ENCODE data around the gene ZNF239.

ZNF239 gene

DNA sequence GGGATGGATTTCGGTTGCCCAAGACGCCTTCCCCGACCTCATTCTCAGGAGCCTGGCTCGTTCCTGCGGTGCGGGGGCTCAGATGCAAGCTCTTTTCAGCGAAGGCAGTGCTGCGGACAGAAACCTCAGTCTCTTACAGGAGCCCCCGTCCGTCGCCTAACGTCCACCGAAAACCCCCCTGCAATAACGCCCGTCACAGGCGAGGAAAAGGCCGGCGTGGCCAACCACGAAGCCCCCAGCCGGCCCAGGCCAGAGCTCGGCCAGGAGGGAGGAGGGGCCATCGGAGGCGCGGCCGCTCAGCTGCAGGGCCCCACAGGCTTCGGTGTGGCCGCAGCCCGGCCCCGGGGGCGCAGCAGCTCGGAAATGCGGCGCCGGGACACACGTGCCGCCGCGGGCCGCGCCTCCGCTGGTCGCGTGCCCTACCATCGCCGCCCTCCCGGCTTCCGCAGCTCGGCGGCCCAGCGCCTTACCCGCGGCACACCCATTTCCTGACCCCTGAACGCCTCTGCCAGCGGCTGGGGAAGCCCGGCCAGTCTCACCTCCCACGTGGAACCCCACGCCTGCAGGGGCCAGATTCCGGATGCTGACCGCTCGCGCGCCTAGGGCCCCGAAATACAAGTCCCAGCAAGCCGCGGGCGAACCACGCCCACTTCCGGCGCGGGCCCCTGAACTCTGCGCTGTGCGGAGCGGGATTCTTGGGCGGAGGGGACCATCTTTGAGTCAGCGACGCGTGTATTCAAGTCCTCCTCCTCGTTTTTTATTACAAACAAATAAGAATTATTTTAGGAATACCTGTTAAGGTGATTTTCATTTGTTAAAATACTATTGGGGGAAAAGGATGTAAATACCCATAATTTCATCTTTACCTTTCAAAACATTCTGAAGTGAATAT, at the start of gene ZNF239:
Gene ZNF239 (minus strand): TSS at position 616 of the 892 bp plus-strand sequence. CDS start 16,537 bp downstream, outside the sequence.
- no peak within 1 kb of the TSS for H3K27ac ChIP-seq (ENCODE audit: low read length)
- no peak for DNase-seq

DNA sequence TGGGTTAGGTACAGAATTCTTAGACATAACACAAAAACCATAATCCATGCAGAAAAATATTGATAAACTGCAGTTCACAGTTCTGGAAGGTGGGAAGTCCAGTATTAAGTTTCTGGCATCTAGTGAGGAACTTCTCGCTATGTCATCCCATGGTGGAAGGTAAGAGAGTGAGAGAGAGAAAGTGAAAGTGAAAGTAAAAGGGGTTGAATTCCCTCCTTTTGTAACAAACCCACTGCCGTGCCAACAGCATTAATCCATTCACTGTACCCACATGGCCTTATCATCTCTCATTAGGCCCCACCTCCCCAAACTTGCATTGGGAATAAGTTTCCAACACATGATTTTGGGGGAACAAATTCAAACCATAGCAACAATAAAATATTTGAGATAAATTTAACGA, 48.9 kb upstream of the ZNF239 start:
- Histone ChIP-seq H3K9ac (ENCODE audit: low read depth, low read length) (peak overlapping the region; percentile 61), H4K20me1 (ENCODE audit: insufficient read depth, low read length) (no peaks in the 10 kb centered on the region), H3K4me3 (ENCODE audit: low read depth in 1 of 2, low read length in 2 of 2) (peak overlapping the region; percentile 34 to 57; a peak in 3 of 4 replicates), H3K27me3 (ENCODE audit: insufficient read depth, low read length, poor library complexity) (no peaks in the 10 kb centered on the region), H3K4me1 (ENCODE audit: insufficient read depth, low read length) (peaks cover 39% of the 10 kb centered on the region), H3K9me3 (ENCODE audit: insufficient read depth, low read length, severe bottlenecking) (no peaks in the 10 kb centered on the region), H2AFZ (ENCODE audit: low read depth, low read length) (peak overlapping the region; percentile 73), H3K79me2 (ENCODE audit: insufficient read depth, low read length) (peaks cover 31% of the 10 kb centered on the region), H3K27ac (ENCODE audit: low read length) (peak overlapping the region; percentile 89), H3K36me3 (ENCODE audit: insufficient read depth, low read length) (peaks cover 6% of the 10 kb centered on the region; the same call in 1 of the 2 replicates), H3K4me2 (ENCODE audit: insufficient read depth, low read length) (peak overlapping the region; percentile 70)
- ATAC-seq (ENCODE audit: insufficient read depth, low read depth) (peak; percentile 94), DNase-seq (peak; percentile 75)
- TF ChIP-seq CTCF (IDR thresholded peaks at IDR 0.05; ENCODE audit: borderline replicate concordance, extremely low read depth, low read length, poor library complexity, severe bottlenecking) (no peak), EZH2 (IDR thresholded peaks at IDR 0.05; ENCODE audit: borderline replicate concordance, low read depth, low read length, severe bottlenecking) (no peak)

More for the DNA sequence above, at the start of gene ZNF239:
- H3K9me3 ChIP-seq (ENCODE audit: insufficient read depth, low read length, severe bottlenecking): peaks cover 6% of the 10 kb centered on the region
- H3K4me3 ChIP-seq (ENCODE audit: low read depth in 1 of 2, low read length in 2 of 2): no peak within 1 kb of the TSS
- H3K36me3 ChIP-seq (ENCODE audit: insufficient read depth, low read length): no peaks in the 10 kb centered on the region
- no peaks in the 10 kb centered on the region for H3K27me3 ChIP-seq (ENCODE audit: insufficient read depth, low read length, poor library complexity)
- H3K4me1 ChIP-seq (ENCODE audit: insufficient read depth, low read length): peaks cover 6% of the 10 kb centered on the region
- TF ChIP-seq CTCF (IDR thresholded peaks at IDR 0.05; ENCODE audit: borderline replicate concordance, extremely low read depth, low read length, poor library complexity, severe bottlenecking) (no peak), EZH2 (IDR thresholded peaks at IDR 0.05; ENCODE audit: borderline replicate concordance, low read depth, low read length, severe bottlenecking) (no peak)
- H2AFZ ChIP-seq (ENCODE audit: low read depth, low read length): no peak within 1 kb of the TSS
- no peak for ATAC-seq (ENCODE audit: insufficient read depth, low read depth)
- H4K20me1 ChIP-seq (ENCODE audit: insufficient read depth, low read length): no peaks in the 10 kb centered on the region
- no peaks in the 10 kb centered on the region for H3K79me2 ChIP-seq (ENCODE audit: insufficient read depth, low read length)
- no peak within 1 kb of the TSS for H3K9ac ChIP-seq (ENCODE audit: low read depth, low read length)
- no peak within 1 kb of the TSS for H3K4me2 ChIP-seq (ENCODE audit: insufficient read depth, low read length)

GRCh38 chr10:43622038-43622437, 47.6 kb upstream of the ZNF239 start:
- Histone ChIP-seq H2AFZ (ENCODE audit: low read depth, low read length) (peak overlapping the region; percentile 12; the same call in 1 of the 2 replicates), H3K4me2 (ENCODE audit: insufficient read depth, low read length) (peak overlapping the region; percentile 70), H3K9ac (ENCODE audit: low read depth, low read length) (peak overlapping the region; percentile 61), H4K20me1 (ENCODE audit: insufficient read depth, low read length) (no peaks in the 10 kb centered on the region), H3K9me3 (ENCODE audit: insufficient read depth, low read length, severe bottlenecking) (peaks cover 7% of the 10 kb centered on the region), H3K4me3 (ENCODE audit: low read depth in 1 of 2, low read length in 2 of 2) (peak overlapping the region; percentile 34 to 57; a peak in 3 of 4 replicates), H3K36me3 (ENCODE audit: insufficient read depth, low read length) (peaks cover 16% of the 10 kb centered on the region), H3K27me3 (ENCODE audit: insufficient read depth, low read length, poor library complexity) (no peaks in the 10 kb centered on the region), H3K4me1 (ENCODE audit: insufficient read depth, low read length) (peaks cover 39% of the 10 kb centered on the region), H3K79me2 (ENCODE audit: insufficient read depth, low read length) (peaks cover 40% of the 10 kb centered on the region), H3K27ac (ENCODE audit: low read length) (peak overlapping the region; percentile 89)
- ATAC-seq (ENCODE audit: insufficient read depth, low read depth) (peak; percentile 34), DNase-seq (no peak)
- TF ChIP-seq EZH2 (IDR thresholded peaks at IDR 0.05; ENCODE audit: borderline replicate concordance, low read depth, low read length, severe bottlenecking): no peak
- no peak for TF ChIP-seq CTCF (IDR thresholded peaks at IDR 0.05; ENCODE audit: borderline replicate concordance, extremely low read depth, low read length, poor library complexity, severe bottlenecking)
